Measurements from ENCODE around the gene TAS1R2. TPM values are rescaled to one million over a fixed set of nuclear protein-coding genes. Genes with fewer than 3 reads are reported as not detected.

TAS1R2 gene
- total RNA-seq, 1 donor from 2014 or later: 0.98 TPM

DNA sequence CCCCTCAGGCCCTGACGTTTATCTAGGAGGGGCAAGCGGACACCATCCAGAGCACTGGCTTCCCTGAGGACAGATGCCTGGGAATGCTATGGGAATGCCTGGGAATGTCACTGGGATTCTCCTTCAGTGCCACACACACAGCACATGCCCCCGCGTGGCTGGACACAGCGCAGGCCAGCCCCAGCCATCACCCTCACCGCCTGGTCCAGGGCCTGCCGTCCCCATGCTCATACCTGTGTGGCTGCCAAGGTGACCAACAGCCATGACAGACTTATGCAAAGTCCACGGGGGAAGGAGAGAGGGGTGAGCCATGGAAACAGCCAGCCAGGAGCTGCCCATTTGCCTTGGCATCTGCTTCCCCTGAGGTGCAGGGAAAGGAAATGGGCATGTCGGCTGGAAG, 5.7 kb upstream of the TAS1R2 start:
- Histone ChIP-seq H3K27ac (no peak overlapping the region), H3K9me3 (no peaks in the 10 kb centered on the region), H3K4me3 (no peak overlapping the region), H3K4me1 (no peaks in the 10 kb centered on the region), H3K36me3 (no peaks in the 10 kb centered on the region), H3K27me3 (no peaks in the 10 kb centered on the region)
- TF ChIP-seq POLR2AphosphoS5 (IDR thresholded peaks at IDR 0.05; ENCODE audit: insufficient read depth in 1 of 2, low read depth in 1 of 2) (no peak), POLR2A (IDR thresholded peaks at IDR 0.05) (no peak), CTCF (IDR thresholded peaks at IDR 0.05) (no peak)
- DNase-seq (ENCODE audit: extremely low spot score in 2 of 2): no peak
- intact Hi-C loops (cut with DNase I): no loop called here

GRCh38 chr1:18861590-18861989, 2.1 kb upstream of the TAS1R2 start:
- intact Hi-C loops (cut with DNase I): no loop called here
- Histone ChIP-seq H3K27ac (no peak overlapping the region), H3K4me1 (no peaks in the 10 kb centered on the region), H3K4me3 (no peak overlapping the region), H3K9me3 (no peaks in the 10 kb centered on the region), H3K27me3 (no peaks in the 10 kb centered on the region), H3K36me3 (no peaks in the 10 kb centered on the region)
- DNase-seq (ENCODE audit: extremely low spot score in 2 of 2): no peak
- no peak for TF ChIP-seq POLR2AphosphoS5 (IDR thresholded peaks at IDR 0.05; ENCODE audit: insufficient read depth in 1 of 2, low read depth in 1 of 2)
- no peak for TF ChIP-seq CTCF (IDR thresholded peaks at IDR 0.05)
- TF ChIP-seq POLR2A (IDR thresholded peaks at IDR 0.05): no peak

DNA sequence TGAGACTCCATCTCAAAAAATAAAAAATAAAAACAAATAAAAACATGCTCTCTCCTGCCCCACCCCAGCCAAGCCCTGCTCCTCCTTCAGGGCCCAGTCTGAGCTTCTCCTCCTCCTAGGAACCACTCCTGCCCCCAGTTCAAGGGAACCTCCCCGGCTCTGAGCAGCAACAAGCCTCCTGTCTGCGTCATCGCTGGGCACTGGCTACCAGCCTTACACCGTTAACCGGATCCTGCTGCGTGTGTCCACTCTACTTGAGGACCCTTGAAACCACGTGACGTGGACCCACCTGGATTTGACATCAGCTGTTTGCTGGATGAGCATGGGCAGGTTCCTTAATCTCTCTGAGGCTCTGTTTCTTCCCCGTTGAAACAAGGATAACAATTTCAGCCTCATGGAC, 1.6 kb upstream of the TAS1R2 start:
- no peaks in the 10 kb centered on the region for H3K27me3 ChIP-seq
- no peak for DNase-seq (ENCODE audit: extremely low spot score in 2 of 2)
- H3K9me3 ChIP-seq: no peaks in the 10 kb centered on the region
- no peak overlapping the region for H3K27ac ChIP-seq
- H3K4me3 ChIP-seq: no peak overlapping the region
- intact Hi-C loops (cut with DNase I): no loop called here
- no peaks in the 10 kb centered on the region for H3K36me3 ChIP-seq
- TF ChIP-seq POLR2A (IDR thresholded peaks at IDR 0.05) (no peak), CTCF (IDR thresholded peaks at IDR 0.05) (no peak), POLR2AphosphoS5 (IDR thresholded peaks at IDR 0.05; ENCODE audit: insufficient read depth in 1 of 2, low read depth in 1 of 2) (no peak)
- H3K4me1 ChIP-seq: no peaks in the 10 kb centered on the region

DNA sequence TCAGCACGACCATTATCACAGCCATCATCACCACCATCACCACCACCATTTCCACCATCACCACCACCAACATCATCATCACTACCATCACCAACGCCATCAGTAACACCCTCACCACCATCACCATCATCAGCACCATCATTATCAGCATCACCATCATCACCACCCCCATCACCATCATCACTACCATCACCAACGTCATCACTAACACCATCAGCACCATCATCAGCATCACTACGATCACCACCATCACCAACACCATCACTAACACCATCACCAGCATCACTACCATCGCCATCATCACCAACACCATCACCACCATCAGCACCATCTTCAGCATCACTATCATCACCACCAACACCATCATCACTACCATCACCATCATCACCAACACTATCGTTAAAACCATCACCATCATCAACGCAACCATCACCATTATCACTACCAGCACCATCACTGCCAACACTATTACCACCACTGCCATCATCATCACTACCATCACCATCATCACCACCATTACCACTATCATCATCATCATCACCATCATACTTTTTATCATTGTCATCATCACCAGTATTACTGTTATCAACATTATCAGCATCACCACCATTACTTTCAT, 1.3 kb downstream of the TAS1R2 start:
- Histone ChIP-seq H3K4me3 (no peak overlapping the region), H3K4me1 (no peaks in the 10 kb centered on the region), H3K27me3 (no peaks in the 10 kb centered on the region), H3K27ac (no peak overlapping the region), H3K36me3 (no peaks in the 10 kb centered on the region), H3K9me3 (no peaks in the 10 kb centered on the region)
- DNase-seq (ENCODE audit: extremely low spot score in 2 of 2): no peak
- no peak for TF ChIP-seq POLR2A (IDR thresholded peaks at IDR 0.05)
- no peak for TF ChIP-seq POLR2AphosphoS5 (IDR thresholded peaks at IDR 0.05; ENCODE audit: insufficient read depth in 1 of 2, low read depth in 1 of 2)
- TF ChIP-seq CTCF (IDR thresholded peaks at IDR 0.05): no peak
- intact Hi-C loops (cut with DNase I): no loop called here

DNA sequence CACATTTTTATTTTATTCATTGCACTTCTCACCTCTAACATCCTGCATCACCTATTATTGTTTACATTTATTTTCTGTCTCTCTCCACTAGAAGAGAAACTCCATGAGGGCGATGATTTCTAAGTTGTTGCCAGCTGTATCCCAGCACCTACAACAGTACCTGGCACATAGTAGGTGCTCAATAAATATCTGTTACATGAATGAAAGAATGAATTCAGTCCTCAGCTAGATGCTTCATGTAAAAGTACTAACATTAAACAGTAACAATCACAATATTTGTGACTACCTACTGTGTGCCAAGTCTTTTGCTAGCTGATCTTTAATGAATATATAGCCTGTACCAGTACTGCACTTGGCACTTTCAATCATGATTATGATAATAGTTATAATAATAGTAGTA, 3.0 kb downstream of the TAS1R2 start:
- intact Hi-C loops (cut with DNase I): no loop called here

More for the DNA sequence above, 3.0 kb downstream of the TAS1R2 start:
- no peak for TF ChIP-seq POLR2AphosphoS5 (IDR thresholded peaks at IDR 0.05; ENCODE audit: insufficient read depth in 1 of 2, low read depth in 1 of 2)
- TF ChIP-seq POLR2A (IDR thresholded peaks at IDR 0.05): no peak
- no peak for TF ChIP-seq CTCF (IDR thresholded peaks at IDR 0.05)
- Histone ChIP-seq H3K36me3 (no peaks in the 10 kb centered on the region), H3K4me1 (no peaks in the 10 kb centered on the region), H3K27me3 (no peaks in the 10 kb centered on the region), H3K27ac (no peak overlapping the region), H3K4me3 (no peak overlapping the region), H3K9me3 (no peaks in the 10 kb centered on the region)
- DNase-seq (ENCODE audit: extremely low spot score in 2 of 2): no peak
